GM18951 (cell line): ENCODE data around the gene ACAA1.
"Not testable (repeated sequence)": the region's sequence is repeated elsewhere in the genome, so short reads cannot be mapped to it uniquely, and the experiment has no call there.

Experiments
- POLR2A ChIP-seq: IDR thresholded peaks from 4 replicates; pipeline ENCODE4 v1.6.1; 2011; ENCODE audit warnings: mild to moderate bottlenecking; ENCODE audit not compliant: insufficient read length, insufficient read depth; ENCODE audit errors: extremely low read depth
- in situ Hi-C: fragments of 300-500 bp; cut with MboI; formaldehyde crosslinking; loops from one replicate; pipeline ENCODE4 v1.12.0; 2022; ENCODE audit warnings: low sequenced_read_pairs, mixed read lengths, inconsistent platforms; ENCODE audit not compliant: unreplicated experiment

The ACAA1 gene

DNA sequence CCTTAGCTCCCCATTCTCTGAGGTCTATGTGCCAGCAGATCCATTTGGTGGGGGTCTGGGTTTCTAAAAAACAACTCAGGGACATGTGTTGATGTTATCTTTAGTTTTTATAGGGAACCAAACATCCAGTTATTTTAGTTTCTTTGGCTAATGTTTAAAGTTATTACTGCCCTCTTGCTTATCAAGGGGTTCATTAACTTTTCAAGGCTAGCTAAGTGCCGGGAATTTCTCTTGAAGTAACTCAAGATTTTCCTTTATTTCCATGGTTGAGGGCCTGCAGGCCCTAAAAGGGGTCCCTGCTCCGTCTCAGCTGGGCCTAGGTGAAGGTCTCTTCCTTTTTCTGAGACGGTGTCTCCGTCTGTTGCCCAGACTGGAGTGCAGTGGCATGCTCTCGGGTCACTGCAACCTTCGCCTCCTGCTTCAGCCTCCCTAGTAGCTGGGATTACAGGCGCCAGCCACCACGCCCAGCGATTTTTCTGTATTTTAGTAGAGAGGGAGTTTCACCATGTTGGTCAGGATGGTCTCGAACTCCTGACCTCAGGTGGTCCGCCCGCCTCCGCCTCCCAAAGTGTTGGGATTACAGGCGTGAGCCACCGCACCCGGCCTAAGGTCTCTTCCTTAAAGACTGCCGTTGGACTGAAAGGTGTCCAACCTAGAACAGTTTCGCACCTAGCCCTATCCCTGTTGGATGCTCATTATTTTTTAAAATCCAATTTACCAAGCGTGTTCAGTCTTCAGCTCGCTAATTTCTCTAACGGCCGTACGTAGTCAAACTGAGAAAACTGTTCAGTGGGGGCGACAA lies 27.1 kb upstream of the ACAA1 start:
- TF ChIP-seq POLR2A: no peak
- in situ Hi-C loops: no loop called here

DNA sequence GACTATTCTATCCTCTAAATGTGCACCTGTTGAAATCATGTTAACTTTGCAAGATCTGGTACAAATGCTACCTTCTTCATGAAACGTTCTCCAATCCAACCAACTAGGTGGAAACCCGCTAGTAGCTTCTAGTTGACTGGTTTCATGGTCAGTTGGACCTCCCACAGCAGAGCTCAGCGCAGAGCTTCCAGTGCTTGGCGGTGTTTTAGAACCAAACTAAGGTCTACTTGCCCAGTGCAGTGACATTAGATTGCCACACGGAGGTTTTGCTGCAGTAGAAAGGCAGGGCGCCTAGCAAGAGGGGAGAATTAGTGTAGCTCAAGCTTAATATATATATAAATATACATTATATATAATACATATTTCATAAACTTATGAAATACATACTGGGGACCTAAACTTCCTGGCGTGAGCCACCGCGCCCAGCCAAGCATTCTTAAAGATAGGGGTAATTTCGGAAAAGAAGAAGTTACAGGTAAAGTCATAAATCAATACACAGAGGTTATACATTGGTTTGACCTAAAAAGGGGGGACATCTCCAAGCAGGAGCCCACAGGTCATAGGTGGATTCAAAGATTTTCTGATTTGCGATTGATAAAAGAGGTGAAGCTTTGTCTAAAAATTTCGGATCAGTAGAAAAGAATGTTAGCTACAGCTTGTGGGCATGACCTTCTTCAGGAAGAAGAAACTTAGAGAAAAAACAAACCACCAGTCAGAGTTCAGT lies 26.4 kb upstream of the ACAA1 start:
- no peak for TF ChIP-seq POLR2A
- in situ Hi-C loops: no loop called here

DNA sequence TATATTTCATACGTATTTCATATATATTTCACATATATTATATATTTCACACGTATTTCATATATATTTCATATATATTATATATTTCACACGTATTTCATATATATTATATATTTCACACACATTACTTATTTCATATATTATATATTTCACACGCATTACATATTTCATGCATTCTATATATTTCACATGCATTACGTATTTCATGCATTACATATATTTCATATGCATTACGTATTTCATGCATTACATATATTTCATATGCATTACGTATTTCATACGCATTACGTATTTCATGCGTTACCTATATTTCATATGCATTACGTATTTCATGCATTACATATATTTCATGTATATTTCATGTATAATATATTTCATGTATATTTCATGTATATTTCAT lies 23.8 kb upstream of the ACAA1 start:
- in situ Hi-C loops: not testable (repeated sequence)

DNA sequence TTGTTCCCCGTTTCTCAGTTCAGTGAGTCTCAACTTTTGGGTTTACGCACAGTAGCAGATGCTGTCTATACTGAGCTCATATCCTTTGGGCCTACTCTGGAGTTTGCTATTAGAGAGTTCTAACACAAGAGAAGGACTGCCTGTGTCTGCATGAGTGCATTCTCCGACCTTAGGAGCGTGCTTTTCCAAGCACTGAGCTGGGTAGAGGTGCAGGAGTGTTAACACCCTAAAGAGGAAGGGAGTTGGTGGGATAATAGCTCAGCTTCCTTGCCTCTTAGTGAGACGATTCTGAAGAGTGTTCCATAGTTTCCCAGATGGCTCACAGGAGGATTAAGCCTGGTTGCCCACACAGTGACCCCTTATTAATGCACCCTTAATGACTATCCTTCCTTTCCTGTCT lies 21.5 kb upstream of the ACAA1 start:
- no peak for TF ChIP-seq POLR2A
- in situ Hi-C loops: no loop called here

DNA sequence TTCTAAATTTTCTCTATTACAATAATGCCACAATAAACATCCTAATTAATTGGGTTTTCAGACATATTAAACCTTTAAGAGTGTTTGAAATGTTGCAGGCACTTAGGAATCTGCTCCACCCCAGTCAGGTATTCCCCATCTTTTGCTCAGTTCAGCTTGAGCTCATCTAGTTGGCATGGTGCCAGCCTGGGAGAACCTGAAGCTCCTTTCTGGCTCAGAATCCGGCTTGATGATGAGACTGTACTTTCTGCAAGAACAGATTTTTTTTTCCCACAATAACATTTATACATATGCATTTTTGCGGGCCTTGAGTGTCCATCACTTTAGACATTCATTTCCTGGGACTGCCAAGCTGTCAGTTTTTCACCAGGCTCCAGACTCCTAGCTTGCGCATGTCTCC lies 20.7 kb upstream of the ACAA1 start:
- in situ Hi-C loops: no loop called here
- no peak for TF ChIP-seq POLR2A

DNA sequence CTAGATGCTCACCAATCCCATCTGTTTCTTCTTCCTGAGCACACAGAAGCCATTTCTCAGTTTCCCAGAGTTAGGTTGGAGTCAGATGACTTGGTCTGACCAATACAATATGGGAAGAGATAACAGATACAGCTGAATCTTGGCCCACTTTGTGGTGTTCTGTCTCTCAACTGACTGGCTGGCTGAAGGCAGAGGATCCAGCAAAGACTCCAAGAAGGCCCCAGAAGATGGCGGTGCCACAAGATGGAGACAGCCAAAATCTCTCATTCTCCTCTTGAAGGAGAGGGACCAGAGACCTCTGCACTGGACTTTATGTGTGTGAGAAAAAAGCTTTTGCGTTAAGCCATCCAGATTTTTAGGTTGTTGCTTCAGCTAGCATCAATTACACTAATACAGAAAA lies 20.2 kb upstream of the ACAA1 start:
- in situ Hi-C loops: no loop called here
- no peak for TF ChIP-seq POLR2A

DNA sequence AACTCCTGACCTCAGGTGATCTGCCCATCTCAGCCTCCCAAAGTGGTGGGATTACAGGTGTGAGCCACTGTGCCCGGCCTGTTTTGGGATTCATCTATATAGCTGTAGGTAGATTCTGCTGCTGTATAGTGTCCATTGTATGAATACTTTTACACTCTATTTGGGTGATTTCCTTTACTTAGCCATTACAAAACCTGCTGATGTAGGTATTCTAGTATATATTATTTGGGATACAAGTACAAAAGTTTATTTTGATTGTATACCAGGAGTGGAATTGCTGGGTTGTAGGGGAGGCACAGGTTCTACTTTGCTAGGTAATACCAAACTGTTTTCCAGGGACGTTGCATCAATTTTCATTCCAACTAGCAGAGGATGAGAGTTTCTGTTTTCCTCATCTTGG lies 18.9 kb upstream of the ACAA1 start:
- in situ Hi-C loops: no loop called here
- TF ChIP-seq POLR2A: no peak

DNA sequence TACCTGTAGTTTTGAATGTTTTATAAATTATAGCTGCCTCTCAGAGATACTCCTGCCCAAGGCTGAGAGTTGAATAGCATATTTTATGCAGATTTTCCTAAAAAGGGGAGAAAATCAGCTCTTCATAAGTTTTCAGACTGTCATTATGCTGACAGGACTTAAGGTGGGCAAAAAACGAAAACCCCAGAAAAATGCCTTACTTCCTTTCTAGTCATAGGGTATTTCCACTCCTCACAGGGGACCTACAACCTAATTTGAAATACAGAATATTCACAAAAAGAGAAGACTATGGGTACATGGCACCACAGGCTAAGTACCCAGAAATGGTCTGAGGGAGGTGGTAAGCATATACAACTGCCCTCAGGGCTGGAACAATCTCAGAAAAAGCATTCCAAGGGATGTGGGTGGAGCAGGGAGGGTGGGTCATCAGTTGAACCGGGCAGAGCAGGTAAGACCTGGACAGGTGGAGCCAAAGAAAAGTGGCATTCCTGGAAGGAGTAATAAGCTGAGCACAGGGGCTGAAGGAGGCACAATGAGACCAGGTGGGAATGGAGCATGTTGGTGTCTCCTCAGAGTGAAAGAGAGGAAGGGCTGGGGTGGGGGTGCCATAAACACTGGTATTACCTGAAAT lies 17.8 kb upstream of the ACAA1 start:
- in situ Hi-C loops: no loop called here
- TF ChIP-seq POLR2A: no peak

DNA sequence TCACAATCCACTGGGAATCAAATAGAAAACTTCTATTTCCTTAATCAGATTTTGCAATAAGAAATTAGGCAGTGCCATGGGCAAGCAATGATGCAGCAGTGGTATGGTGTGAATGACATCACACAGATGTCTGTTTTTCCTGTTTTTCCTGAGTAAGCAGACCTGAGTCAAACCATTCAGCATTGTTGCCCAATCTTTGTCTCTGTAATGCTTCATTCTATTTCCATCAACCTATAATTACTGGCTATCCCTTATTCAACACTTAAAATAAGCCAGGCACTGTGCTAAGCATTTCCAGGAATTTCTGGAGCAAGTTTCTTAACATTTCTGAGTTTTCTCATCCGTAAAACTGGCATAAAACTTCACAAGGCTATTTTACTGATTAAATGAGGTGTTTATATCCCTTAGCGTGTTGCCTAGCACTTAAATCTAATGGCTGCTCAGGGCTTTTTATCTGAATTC lies 17.1 kb upstream of the ACAA1 start:
- in situ Hi-C loops: no loop called here
- no peak for TF ChIP-seq POLR2A

DNA sequence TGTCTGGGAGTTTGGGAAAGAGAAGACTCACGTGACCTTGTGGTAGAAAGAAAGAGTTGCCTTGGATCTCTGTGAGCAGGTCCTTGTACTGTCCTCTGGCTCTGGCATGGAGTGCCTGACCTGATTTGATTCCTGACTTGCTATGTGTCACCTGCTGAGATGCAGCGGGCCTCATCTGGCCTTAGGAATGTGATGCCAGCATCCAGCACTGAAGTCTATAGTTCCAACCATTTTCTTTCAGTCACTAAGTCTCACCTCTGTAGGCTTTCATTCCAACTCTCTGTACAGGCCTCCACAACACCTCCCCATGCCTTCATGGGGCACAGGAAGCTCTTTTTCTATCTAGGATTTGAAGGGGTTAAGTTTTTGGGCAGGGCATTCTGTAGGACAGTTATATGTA lies 16.3 kb upstream of the ACAA1 start:
- in situ Hi-C loops: no loop called here
- no peak for TF ChIP-seq POLR2A

DNA sequence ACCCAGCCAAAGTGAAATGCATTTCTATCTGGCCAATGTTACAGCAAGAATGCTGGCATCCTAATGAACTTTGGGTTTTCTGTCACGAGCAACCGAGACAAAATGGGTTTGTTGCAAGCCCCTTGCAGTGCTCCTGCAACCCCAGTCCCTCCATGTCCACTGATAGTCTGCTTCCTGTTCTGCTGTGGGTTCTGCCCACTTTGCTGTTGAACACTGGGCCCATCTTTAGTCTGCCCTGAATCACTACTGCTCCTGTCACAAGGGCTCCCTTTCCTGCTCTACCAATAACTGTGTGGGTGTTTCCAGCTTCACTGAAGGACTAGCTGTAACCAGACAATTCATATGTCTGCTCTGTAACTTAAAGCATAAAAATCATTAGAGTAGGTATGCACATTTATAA lies 15.7 kb upstream of the ACAA1 start:
- in situ Hi-C loops: no loop called here
- no peak for TF ChIP-seq POLR2A

DNA sequence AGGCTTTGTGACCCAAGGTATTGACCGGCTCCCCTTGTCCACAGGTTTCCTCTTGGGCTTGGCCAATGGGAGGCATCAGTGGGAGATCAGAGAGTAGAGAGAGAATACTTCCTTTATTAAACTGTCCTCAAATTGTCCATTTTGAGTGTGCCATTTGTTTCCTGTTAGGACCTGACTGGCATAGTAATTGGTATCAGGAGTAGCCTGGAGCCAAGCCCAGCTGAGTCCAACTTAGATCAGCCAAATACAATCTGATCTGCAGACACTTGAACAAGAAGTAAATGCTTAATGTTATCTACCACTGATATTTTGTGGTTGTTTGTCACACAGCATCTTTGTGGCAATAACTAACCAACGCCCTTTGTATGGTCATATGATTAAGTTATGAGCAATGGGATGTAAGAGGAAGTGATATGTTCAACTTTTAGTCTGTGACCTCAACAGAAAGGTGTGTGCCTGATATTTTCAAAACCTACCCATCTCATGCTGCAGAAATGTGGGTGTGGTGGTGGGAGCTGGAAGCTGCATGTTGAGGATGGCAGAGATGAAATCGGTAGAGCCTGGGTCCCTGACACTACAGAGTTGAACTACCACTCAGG lies 14.8 kb upstream of the ACAA1 start:
- no peak for TF ChIP-seq POLR2A
- in situ Hi-C loops: no loop called here

DNA sequence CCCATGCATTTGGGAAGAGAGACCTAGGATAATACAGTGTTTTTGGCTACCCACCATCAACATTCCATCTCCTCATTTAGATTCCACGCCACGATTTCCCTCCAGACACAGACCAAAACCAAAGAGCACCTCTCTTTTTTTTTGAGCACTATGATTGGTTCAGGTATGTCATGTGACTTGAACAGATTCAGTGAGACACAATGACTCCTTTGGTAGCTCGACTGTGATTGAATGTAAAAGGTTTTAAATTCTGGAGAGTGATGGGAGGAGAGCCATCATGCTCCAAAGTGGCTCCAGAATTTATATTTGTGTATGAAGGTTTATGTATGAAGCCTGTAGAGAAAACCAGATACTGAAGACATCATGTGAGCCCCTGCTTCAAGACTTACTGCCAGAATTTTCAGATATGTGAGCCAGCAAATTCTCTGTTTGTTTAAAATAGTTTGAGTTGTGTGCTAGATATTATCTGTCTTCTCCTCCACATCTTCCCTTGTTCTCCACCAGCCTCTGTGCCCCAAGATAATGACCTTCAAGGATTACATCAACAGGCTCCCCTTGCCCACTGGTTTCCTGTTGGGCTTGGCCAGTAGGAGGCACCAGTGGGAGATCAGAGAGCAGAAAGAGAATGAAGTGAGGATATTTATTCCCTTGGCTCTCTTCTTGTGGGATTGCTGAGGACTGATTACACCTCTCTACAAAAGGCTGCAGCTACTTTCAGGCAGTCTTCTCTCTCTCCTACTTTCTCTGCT lies 14.0 kb upstream of the ACAA1 start:
- in situ Hi-C loops: no loop called here
- no peak for TF ChIP-seq POLR2A
